Dendritic cell treated with granulocyte-macrophage colony-stimulating factor and Interleukin-4, amounts not matched to agents 40 ng/mL and 50 ng/mL, for 4 days (primary cell): ENCODE measurements around the gene DCLK1.

Experiments used
- H3K27ac Mint-ChIP-seq: one replicate; pipeline ENCODE4 v1.8.0; 2022; ENCODE audit warnings: mild to moderate bottlenecking, mixed read lengths
- H3K27me3 Mint-ChIP-seq: one replicate; pipeline ENCODE4 v1.8.0; 2022; ENCODE audit warnings: mild to moderate bottlenecking, mixed read lengths
- H3K36me3 Mint-ChIP-seq: one replicate; pipeline ENCODE4 v1.8.0; 2022; ENCODE audit warnings: low read depth, mixed read lengths
- H3K4me1 Mint-ChIP-seq: one replicate; pipeline ENCODE4 v1.8.0; 2022; ENCODE audit warnings: low read depth, mixed read lengths
- H3K4me3 Mint-ChIP-seq: one replicate; pipeline ENCODE4 v1.8.0; 2022; ENCODE audit warnings: mild to moderate bottlenecking, moderate library complexity, mixed read lengths
- H3K9me3 Mint-ChIP-seq: one replicate; pipeline ENCODE4 v1.8.0; 2022; ENCODE audit warnings: mixed read lengths
- intact Hi-C: fragments of 100-400 bp; cut with micrococcal nuclease; formaldehyde crosslinking; loops from one replicate; pipeline ENCODE4 v1.15.0; 2022

Gene DCLK1

GRCh38 chr13:35882722-35883497 lies 248.3 kb downstream of the DCLK1 start:
- H3K27me3 Mint-ChIP-seq, result no peaks in the 10 kb centered on the region
- no peaks in the 10 kb centered on the region for H3K4me1 Mint-ChIP-seq
- H3K27ac Mint-ChIP-seq, result no peak overlapping the region
- no peaks in the 10 kb centered on the region for H3K36me3 Mint-ChIP-seq
- H3K4me3 Mint-ChIP-seq, result no peak overlapping the region
- peaks cover 11% of the 10 kb centered on the region for H3K9me3 Mint-ChIP-seq
- intact Hi-C loops, result no loop called here

GRCh38 chr13:35881360-35881759 lies 249.8 kb downstream of the DCLK1 start:
- Mint-ChIP-seq H3K27me3 (no peaks in the 10 kb centered on the region), H3K36me3 (no peaks in the 10 kb centered on the region), H3K4me3 (no peak overlapping the region), H3K9me3 (peaks cover 11% of the 10 kb centered on the region), H3K4me1 (no peaks in the 10 kb centered on the region), H3K27ac (no peak overlapping the region)
- intact Hi-C loops, result no loop called here

- H3K4me1 Mint-ChIP-seq, result no peaks in the 10 kb centered on the region
- H3K9me3 Mint-ChIP-seq, result peaks cover 11% of the 10 kb centered on the region
- H3K27ac Mint-ChIP-seq, result no peak overlapping the region
- intact Hi-C loops, result no loop called here
- no peak overlapping the region for H3K4me3 Mint-ChIP-seq
- no peaks in the 10 kb centered on the region for H3K27me3 Mint-ChIP-seq
- no peaks in the 10 kb centered on the region for H3K36me3 Mint-ChIP-seq
Observed at GRCh38 chr13:35879111-35879510, 252.1 kb downstream of the DCLK1 start.

- intact Hi-C loops, result no loop called here
- no peak overlapping the region for H3K27ac Mint-ChIP-seq
- peaks cover under 1% of the 10 kb centered on the region for H3K9me3 Mint-ChIP-seq
- no peaks in the 10 kb centered on the region for H3K36me3 Mint-ChIP-seq
- H3K4me3 Mint-ChIP-seq, result no peak overlapping the region
- no peaks in the 10 kb centered on the region for H3K27me3 Mint-ChIP-seq
- H3K4me1 Mint-ChIP-seq, result no peaks in the 10 kb centered on the region
Observed at GRCh38 chr13:35876601-35877000, 254.6 kb downstream of the DCLK1 start.

GRCh38 chr13:35874704-35875103 lies 256.5 kb downstream of the DCLK1 start:
- intact Hi-C loops, result no loop called here
- Mint-ChIP-seq H3K27me3 (no peaks in the 10 kb centered on the region), H3K9me3 (peaks cover 11% of the 10 kb centered on the region)

GRCh38 chr13:35872369-35872768 lies 258.8 kb downstream of the DCLK1 start:
- intact Hi-C loops, result no loop called here
- H3K27me3 Mint-ChIP-seq, result no peaks in the 10 kb centered on the region
- H3K36me3 Mint-ChIP-seq, result no peaks in the 10 kb centered on the region
- H3K4me3 Mint-ChIP-seq, result no peak overlapping the region
- no peaks in the 10 kb centered on the region for H3K4me1 Mint-ChIP-seq
- H3K27ac Mint-ChIP-seq, result no peak overlapping the region
- peaks cover 11% of the 10 kb centered on the region for H3K9me3 Mint-ChIP-seq

More at GRCh38 chr13:35874704-35875103, 256.5 kb downstream of the DCLK1 start:
- H3K27ac Mint-ChIP-seq, result no peak overlapping the region
- no peaks in the 10 kb centered on the region for H3K36me3 Mint-ChIP-seq
- no peaks in the 10 kb centered on the region for H3K4me1 Mint-ChIP-seq
- H3K4me3 Mint-ChIP-seq, result no peak overlapping the region

GRCh38 chr13:35871561-35871960 lies 259.6 kb downstream of the DCLK1 start:
- Mint-ChIP-seq H3K27ac (no peak overlapping the region), H3K36me3 (no peaks in the 10 kb centered on the region), H3K9me3 (peaks cover 11% of the 10 kb centered on the region), H3K4me3 (no peak overlapping the region), H3K4me1 (no peaks in the 10 kb centered on the region), H3K27me3 (no peaks in the 10 kb centered on the region)
- intact Hi-C loops, result no loop called here

GRCh38 chr13:35866801-35867200 lies 264.4 kb downstream of the DCLK1 start:
- intact Hi-C loops, result no loop called here
- peaks cover 20% of the 10 kb centered on the region for H3K9me3 Mint-ChIP-seq
- H3K27ac Mint-ChIP-seq, result no peak overlapping the region
- H3K27me3 Mint-ChIP-seq, result no peaks in the 10 kb centered on the region
- H3K36me3 Mint-ChIP-seq, result no peaks in the 10 kb centered on the region
- H3K4me1 Mint-ChIP-seq, result no peaks in the 10 kb centered on the region
- H3K4me3 Mint-ChIP-seq, result no peak overlapping the region

- H3K4me3 Mint-ChIP-seq, result no peak overlapping the region
- H3K36me3 Mint-ChIP-seq, result no peaks in the 10 kb centered on the region
- H3K27ac Mint-ChIP-seq, result no peak overlapping the region
- intact Hi-C loops, result no loop called here
- H3K27me3 Mint-ChIP-seq, result no peaks in the 10 kb centered on the region
- H3K9me3 Mint-ChIP-seq, result peaks cover 19% of the 10 kb centered on the region
- H3K4me1 Mint-ChIP-seq, result no peaks in the 10 kb centered on the region
Observed at GRCh38 chr13:35865341-35866240, 265.6 kb downstream of the DCLK1 start.

- Mint-ChIP-seq H3K27ac (no peak overlapping the region), H3K4me3 (no peak overlapping the region), H3K4me1 (no peaks in the 10 kb centered on the region), H3K36me3 (no peaks in the 10 kb centered on the region), H3K27me3 (peaks cover 1% of the 10 kb centered on the region), H3K9me3 (peaks cover 18% of the 10 kb centered on the region)
- intact Hi-C loops, result no loop called here
Observed at GRCh38 chr13:35860661-35861060, 270.5 kb downstream of the DCLK1 start.

GRCh38 chr13:35859981-35860380 lies 271.2 kb downstream of the DCLK1 start:
- H3K9me3 Mint-ChIP-seq, result peaks cover 18% of the 10 kb centered on the region
- H3K4me3 Mint-ChIP-seq, result no peak overlapping the region
- H3K27me3 Mint-ChIP-seq, result peaks cover 5% of the 10 kb centered on the region
- no peaks in the 10 kb centered on the region for H3K36me3 Mint-ChIP-seq
- no peak overlapping the region for H3K27ac Mint-ChIP-seq
- H3K4me1 Mint-ChIP-seq, result no peaks in the 10 kb centered on the region
- intact Hi-C loops, result no loop called here

- peaks cover 7% of the 10 kb centered on the region for H3K27me3 Mint-ChIP-seq
- H3K9me3 Mint-ChIP-seq, result peaks cover 18% of the 10 kb centered on the region
- H3K27ac Mint-ChIP-seq, result no peak overlapping the region
- no peaks in the 10 kb centered on the region for H3K36me3 Mint-ChIP-seq
- intact Hi-C loops, result no loop called here
- no peaks in the 10 kb centered on the region for H3K4me1 Mint-ChIP-seq
- no peak overlapping the region for H3K4me3 Mint-ChIP-seq
Observed at GRCh38 chr13:35858665-35859064, 272.5 kb downstream of the DCLK1 start.

GRCh38 chr13:35857769-35858168 lies 273.4 kb downstream of the DCLK1 start:
- no peak overlapping the region for H3K4me3 Mint-ChIP-seq
- no peaks in the 10 kb centered on the region for H3K4me1 Mint-ChIP-seq
- H3K27me3 Mint-ChIP-seq, result peaks cover 7% of the 10 kb centered on the region
- intact Hi-C loops, result no loop called here
- H3K27ac Mint-ChIP-seq, result no peak overlapping the region
- H3K36me3 Mint-ChIP-seq, result no peaks in the 10 kb centered on the region
- H3K9me3 Mint-ChIP-seq, result peaks cover 18% of the 10 kb centered on the region

GRCh38 chr13:35856721-35857364 lies 274.3 kb downstream of the DCLK1 start:
- intact Hi-C loops, result no loop called here
- Mint-ChIP-seq H3K4me3 (no peak overlapping the region), H3K9me3 (peaks cover 10% of the 10 kb centered on the region), H3K27me3 (peaks cover 7% of the 10 kb centered on the region), H3K36me3 (no peaks in the 10 kb centered on the region), H3K27ac (no peak overlapping the region), H3K4me1 (no peaks in the 10 kb centered on the region)
